Activated B cell treated with CpG ODN at 0.5 μM for 24 hours (primary cell): Measurements from ENCODE around the gene STX10. TPM values are rescaled to one million over a fixed set of nuclear protein-coding genes. Genes with fewer than 3 reads are reported as not detected.
"Not testable (repeated sequence)": the region's sequence is repeated elsewhere in the genome, so short reads cannot be mapped to it uniquely, and the experiment has no call there.

Experiments
- ATAC-seq: fragments of 200-7000 bp; cut with Tn5 transposase; one replicate; pipeline ENCODE4 v1.10.0; 2021; ENCODE audit warnings: low read depth, mild to moderate bottlenecking, moderate library complexity
- CTCF ChIA-PET: fragments of 350-600 bp; sonication (Branson Sonifier 250); formaldehyde crosslinking; loops from one replicate; lab custom pipeline; 2021; ENCODE audit warnings: antibody characterized with exemption; lab: Charles Lee
- POLR2A ChIA-PET: fragments of 350-600 bp; sonication (Branson Sonifier 250); formaldehyde crosslinking; loops from one replicate; lab custom pipeline; 2021; ENCODE audit warnings: antibody characterized with exemption; lab: Charles Lee
- DNase-seq: peaks from one replicate; pipeline ENCODE4 v3.0.0; 2022
- H3K27ac Mint-ChIP-seq: one replicate; pipeline ENCODE4 v1.8.0; 2020; ENCODE audit warnings: mixed read lengths
- H3K27me3 Mint-ChIP-seq: one replicate; pipeline ENCODE4 v1.8.0; 2021; ENCODE audit warnings: mixed read lengths
- H3K36me3 Mint-ChIP-seq: one replicate; pipeline ENCODE4 v1.8.0; 2021; ENCODE audit warnings: low read depth, mixed read lengths
- H3K4me1 Mint-ChIP-seq: one replicate; pipeline ENCODE4 v1.8.0; 2021; ENCODE audit warnings: mixed read lengths
- H3K4me3 Mint-ChIP-seq: one replicate; pipeline ENCODE4 v1.8.0; 2020; ENCODE audit warnings: mild to moderate bottlenecking, mixed read lengths
- H3K9me3 Mint-ChIP-seq: one replicate; pipeline ENCODE4 v1.8.0; 2020; ENCODE audit warnings: mixed read lengths
- CTCF ChIP-seq: fragments of 200-600 bp; IDR thresholded peaks from one replicate; pipeline ENCODE4 v1.8.0; 2022; ENCODE audit warnings: antibody characterized with exemption, mild to moderate bottlenecking
- intact Hi-C: fragments of 100-400 bp; cut with micrococcal nuclease; formaldehyde crosslinking; loops from one replicate; pipeline ENCODE4 v1.15.1; 2024
- total RNA-seq: library from RNA; stranded (reverse); gene quantifications from 2 replicates; pipeline ENCODE4 v1.2.3, GENCODE V29; 2022

STX10 gene
- total RNA-seq, 1 donor from 2014 or later = 43.6 TPM

GRCh38 chr19:13189600-13189999, 39.4 kb upstream of the STX10 start:
- intact Hi-C loops = no loop called here
- no peak for TF ChIP-seq CTCF
- ChIA-PET POLR2A (interaction anchor here (0.6 to 2.1 kb wide), 4 partner anchors 8 to 93 kb away, joined by 3 to 20 read pairs (median 3); no protein-coding TSS in a partner anchor), CTCF (interaction anchor here (1.0 kb wide), 1 partner anchor 37 kb away, joined by 3 read pairs; no protein-coding TSS in a partner anchor)
- Mint-ChIP-seq H3K4me1 (peaks cover 33% of the 10 kb centered on the region), H3K36me3 (no peaks in the 10 kb centered on the region), H3K4me3 (no peak overlapping the region), H3K27ac (peak overlapping the region; percentile 46), H3K27me3 (no peaks in the 10 kb centered on the region), H3K9me3 (no peaks in the 10 kb centered on the region)
- ATAC-seq (no peak), DNase-seq (no peak)

- POLR2A ChIA-PET = no interaction called here
- intact Hi-C loops = no loop called here
- H3K4me1 Mint-ChIP-seq = peaks cover 22% of the 10 kb centered on the region
- no peak overlapping the region for H3K27ac Mint-ChIP-seq
- H3K4me3 Mint-ChIP-seq = no peak overlapping the region
- DNase-seq (no peak), ATAC-seq (no peak)
- no peaks in the 10 kb centered on the region for H3K9me3 Mint-ChIP-seq
- TF ChIP-seq CTCF = no peak
- CTCF ChIA-PET = interaction anchor here (1.5 kb wide), 1 partner anchor 8 kb away, joined by 5 read pairs; no protein-coding TSS in a partner anchor
- H3K27me3 Mint-ChIP-seq = no peaks in the 10 kb centered on the region
- H3K36me3 Mint-ChIP-seq = no peaks in the 10 kb centered on the region
Observed at GRCh38 chr19:13187419-13187818, 37.2 kb upstream of the STX10 start.

GRCh38 chr19:13186688-13187087, 36.5 kb upstream of the STX10 start:
- H3K9me3 Mint-ChIP-seq, intact Hi-C loops, H3K27me3 Mint-ChIP-seq, ATAC-seq, H3K36me3 Mint-ChIP-seq, H3K27ac Mint-ChIP-seq, DNase-seq, H3K4me3 Mint-ChIP-seq: not testable (repeated sequence)
- peaks cover 28% of the 10 kb centered on the region for H3K4me1 Mint-ChIP-seq
- ChIA-PET POLR2A (interaction anchor here (0.8 kb wide), 1 partner anchor 32 kb away, joined by 3 read pairs; no protein-coding TSS in a partner anchor), CTCF (interaction anchor here (1.5 kb wide), 1 partner anchor 9 kb away, joined by 5 read pairs; no protein-coding TSS in a partner anchor)

- POLR2A ChIA-PET = interaction anchor here (0.8 to 1.1 kb wide), 4 partner anchors 10 to 32 kb away, joined by 3 to 4 read pairs (median 3); no protein-coding TSS in a partner anchor
- H3K27ac Mint-ChIP-seq, H3K4me3 Mint-ChIP-seq, intact Hi-C loops, DNase-seq, H3K9me3 Mint-ChIP-seq, H3K27me3 Mint-ChIP-seq, H3K36me3 Mint-ChIP-seq, ATAC-seq: not testable (repeated sequence)
- CTCF ChIA-PET = interaction anchor here (1.5 kb wide), 1 partner anchor 9 kb away, joined by 5 read pairs; no protein-coding TSS in a partner anchor
- H3K4me1 Mint-ChIP-seq = peaks cover 30% of the 10 kb centered on the region
Observed at GRCh38 chr19:13185763-13186657, 35.8 kb upstream of the STX10 start.

GRCh38 chr19:13184926-13185325, 34.8 kb upstream of the STX10 start:
- CTCF ChIA-PET = interaction anchor here (1.2 kb wide), 1 partner anchor 11 kb away, joined by 3 read pairs; no protein-coding TSS in a partner anchor
- peaks cover 41% of the 10 kb centered on the region for H3K4me1 Mint-ChIP-seq
- intact Hi-C loops, H3K27me3 Mint-ChIP-seq, H3K27ac Mint-ChIP-seq, H3K36me3 Mint-ChIP-seq, H3K4me3 Mint-ChIP-seq, DNase-seq, ATAC-seq, H3K9me3 Mint-ChIP-seq: not testable (repeated sequence)
- POLR2A ChIA-PET = interaction anchor here (0.9 kb wide), 1 partner anchor 14 kb away, joined by 3 read pairs; no protein-coding TSS in a partner anchor

- peak; percentile 66 for ATAC-seq
- Mint-ChIP-seq H3K4me3 (peak overlapping the region; percentile 49), H3K9me3 (no peaks in the 10 kb centered on the region), H3K4me1 (peaks cover 33% of the 10 kb centered on the region), H3K27ac (peak overlapping the region; percentile 46), H3K36me3 (no peaks in the 10 kb centered on the region), H3K27me3 (no peaks in the 10 kb centered on the region)
- ChIA-PET CTCF (interaction anchor here (0.9 to 1.7 kb wide), 6 partner anchors 11 to 31 kb away, joined by 3 to 12 read pairs (median 4); no protein-coding TSS in a partner anchor), POLR2A (interaction anchor here (0.6 to 5.0 kb wide), 16 partner anchors 8 to 1199 kb away, joined by 3 to 49 read pairs (median 8); partner anchors contain the start of genes IER2 and STX10)
- intact Hi-C loops = no loop called here
- no peak for DNase-seq
- no peak for TF ChIP-seq CTCF
Observed at GRCh38 chr19:13181747-13182388, 31.7 kb upstream of the STX10 start.

GRCh38 chr19:13178291-13178690, 28.1 kb upstream of the STX10 start:
- H3K4me1 Mint-ChIP-seq = peaks cover 46% of the 10 kb centered on the region
- ATAC-seq, intact Hi-C loops, H3K4me3 Mint-ChIP-seq, H3K27ac Mint-ChIP-seq, H3K27me3 Mint-ChIP-seq, H3K9me3 Mint-ChIP-seq, DNase-seq, H3K36me3 Mint-ChIP-seq: not testable (repeated sequence)
- POLR2A ChIA-PET = interaction anchor here (0.7 to 1.3 kb wide), 3 partner anchors 10 to 507 kb away, joined by 5 to 11 read pairs (median 6); no protein-coding TSS in a partner anchor
- CTCF ChIA-PET = interaction anchor here (1.1 kb wide), 1 partner anchor 73 kb away, joined by 4 read pairs; no protein-coding TSS in a partner anchor

- H3K4me3 Mint-ChIP-seq, H3K27me3 Mint-ChIP-seq, ATAC-seq, intact Hi-C loops, H3K9me3 Mint-ChIP-seq, H3K27ac Mint-ChIP-seq, DNase-seq, H3K36me3 Mint-ChIP-seq: not testable (repeated sequence)
- ChIA-PET POLR2A (interaction anchor here (0.7 to 3.6 kb wide), 5 partner anchors 10 to 769 kb away, joined by 3 to 16 read pairs (median 4); no protein-coding TSS in a partner anchor), CTCF (interaction anchor here (1.1 kb wide), 1 partner anchor 73 kb away, joined by 4 read pairs; no protein-coding TSS in a partner anchor)
- H3K4me1 Mint-ChIP-seq = peaks cover 53% of the 10 kb centered on the region
Observed at GRCh38 chr19:13177584-13177983, 27.4 kb upstream of the STX10 start.
